Caco-2 (cell line): ENCODE results near the gene KCND3. TPM values are rescaled to one million over a fixed set of nuclear protein-coding genes. Genes with fewer than 3 reads are reported as not detected.

Experiments
- BruUV-seq: library from RNA; stranded (reverse); fragments of 400-500 nt; replicated peaks from 2 replicates; lab custom pipeline; 2021; lab: Mats Ljungman, UMichigan
- CTCF ChIA-PET: fragments of 300-600 bp; sonication (Branson Sonifier 250); formaldehyde crosslinking; loops from one replicate; lab custom pipeline; 2022; ENCODE audit warnings: antibody characterized with exemption; lab: Charles Lee
- POLR2A ChIA-PET: fragments of 300-600 bp; sonication (Branson Sonifier 250); formaldehyde crosslinking; loops from one replicate; lab custom pipeline; 2022; ENCODE audit warnings: antibody characterized with exemption; lab: Charles Lee
- DNase-seq, 2 experiments: peaks; one replicate each; pipeline versions ENCODE4 v3.0.0 to v3.0.0-alpha.2; 2020 to 2022
- H3K27me3 ChIP-seq: replicated peaks from 2 replicates; pipeline ENCODE4 v1.6.0; 2011; ENCODE audit warnings: low read length; ENCODE audit not compliant: control insufficient read depth, insufficient read depth
- H3K36me3 ChIP-seq: 2 replicates; pipeline ENCODE4 v1.5.1; 2011; ENCODE audit warnings: low read length; ENCODE audit not compliant: control insufficient read depth, insufficient read depth
- H3K4me1 ChIP-seq: fragments of 250-450 bp; sonication (Bioruptor Pico); 2 replicates; pipeline ENCODE4 v1.5.1; 2020; ENCODE audit warnings: mild to moderate bottlenecking
- H3K4me3 ChIP-seq: 2 replicates; pipeline ENCODE4 v1.5.1; 2011; ENCODE audit warnings: low read depth, mild to moderate bottlenecking, control low read depth, low read length
- H3K9me3 ChIP-seq: fragments of 250-450 bp; sonication (Bioruptor Pico); 2 replicates; pipeline ENCODE4 v1.5.1; 2020; ENCODE audit warnings: mild to moderate bottlenecking, moderate library complexity
- H3K27ac Mint-ChIP-seq: one replicate; pipeline ENCODE4 v1.8.0; 2022; ENCODE audit warnings: mixed read lengths; ENCODE audit not compliant: unreplicated experiment
- H3K27me3 Mint-ChIP-seq: one replicate; pipeline ENCODE4 v1.8.0; 2022; ENCODE audit warnings: mixed read lengths; ENCODE audit not compliant: insufficient read depth, unreplicated experiment
- H3K36me3 Mint-ChIP-seq: one replicate; pipeline ENCODE4 v1.8.0; 2022; ENCODE audit warnings: mild to moderate bottlenecking, mixed read lengths; ENCODE audit not compliant: insufficient read depth, unreplicated experiment
- H3K4me1 Mint-ChIP-seq: one replicate; pipeline ENCODE4 v1.8.0; 2022; ENCODE audit warnings: low read depth, mixed read lengths; ENCODE audit not compliant: unreplicated experiment
- H3K4me3 Mint-ChIP-seq: one replicate; pipeline ENCODE4 v1.8.0; 2022; ENCODE audit warnings: mild to moderate bottlenecking, moderate library complexity, mixed read lengths; ENCODE audit not compliant: unreplicated experiment
- H3K9me3 Mint-ChIP-seq: one replicate; pipeline ENCODE4 v1.8.0; 2022; ENCODE audit warnings: mixed read lengths; ENCODE audit not compliant: unreplicated experiment
- CTCF ChIP-seq, 2 experiments: fragments of 200-600 bp in 1 of 2; IDR thresholded peaks; 1 replicate in 1 of 2; 2 replicates in 1 of 2; pipeline versions ENCODE4 v1.5.1 to v1.8.0; 2011 to 2022; ENCODE audit warnings: antibody characterized with exemption in 1 of 2, control low read depth in 1 of 2, inconsistent platforms in 1 of 2, low read depth in 1 of 2, low read length in 1 of 2, mild to moderate bottlenecking in 1 of 2, moderate library complexity in 1 of 2; ENCODE audit not compliant: insufficient read depth in 1 of 2, severe bottlenecking in 1 of 2, unreplicated experiment in 1 of 2
- intact Hi-C: fragments of 100-400 bp; cut with micrococcal nuclease; formaldehyde crosslinking; loops from one replicate; pipeline ENCODE4 v1.10.0; 2022; ENCODE audit not compliant: unreplicated experiment
- total RNA-seq: library from RNA; stranded (reverse); gene quantifications from 2 replicates; pipeline ENCODE4 v1.2.3, GENCODE V29; 2022

KCND3 gene
- total RNA-seq, 1 experiment from 2014 or later = 5.1 TPM

- Histone ChIP-seq H3K27me3 (no peaks in the 10 kb centered on the region), H3K36me3 (no peaks in the 10 kb centered on the region), H3K4me1 (no peaks in the 10 kb centered on the region), H3K4me3 (no peak overlapping the region), H3K9me3 (no peaks in the 10 kb centered on the region)
- H3K36me3 Mint-ChIP-seq = no peaks in the 10 kb centered on the region
- no peak for DNase-seq
- no TSS peak for BruUV-seq
- no peaks in the 10 kb centered on the region for H3K9me3 Mint-ChIP-seq
- H3K27me3 Mint-ChIP-seq = no peaks in the 10 kb centered on the region
- ChIA-PET CTCF (no interaction called here), POLR2A (no interaction called here)
- no peak overlapping the region for H3K4me3 Mint-ChIP-seq
- no peak for TF ChIP-seq CTCF (IDR thresholded peaks at IDR 0.05; ENCODE audit: insufficient read depth in 1 of 2, low read depth in 1 of 2, low read length in 1 of 2, severe bottlenecking in 1 of 2, unreplicated experiment in 1 of 2)
- no peak overlapping the region for H3K27ac Mint-ChIP-seq
- intact Hi-C loops = no loop called here
- no peaks in the 10 kb centered on the region for H3K4me1 Mint-ChIP-seq
Observed at GRCh38 chr1:111875640-111876039, 113.8 kb downstream of the KCND3 start.

- Histone ChIP-seq H3K4me1 (no peaks in the 10 kb centered on the region), H3K36me3 (no peaks in the 10 kb centered on the region), H3K27me3 (no peaks in the 10 kb centered on the region), H3K9me3 (no peaks in the 10 kb centered on the region), H3K4me3 (no peak overlapping the region)
- no peak for DNase-seq
- H3K4me1 Mint-ChIP-seq = no peaks in the 10 kb centered on the region
- no peak overlapping the region for H3K27ac Mint-ChIP-seq
- BruUV-seq = no TSS peak
- CTCF ChIA-PET = no interaction called here
- no peaks in the 10 kb centered on the region for H3K9me3 Mint-ChIP-seq
- no peaks in the 10 kb centered on the region for H3K36me3 Mint-ChIP-seq
- intact Hi-C loops = no loop called here
- POLR2A ChIA-PET = no interaction called here
- no peaks in the 10 kb centered on the region for H3K27me3 Mint-ChIP-seq
- no peak overlapping the region for H3K4me3 Mint-ChIP-seq
- no peak for TF ChIP-seq CTCF (IDR thresholded peaks at IDR 0.05; ENCODE audit: insufficient read depth in 1 of 2, low read depth in 1 of 2, low read length in 1 of 2, severe bottlenecking in 1 of 2, unreplicated experiment in 1 of 2)
Observed at GRCh38 chr1:111873460-111874030, 115.9 kb downstream of the KCND3 start.

GRCh38 chr1:111870181-111870580 lies 119.3 kb downstream of the KCND3 start:
- BruUV-seq = no TSS peak

More at GRCh38 chr1:111870181-111870580, 119.3 kb downstream of the KCND3 start:
- Mint-ChIP-seq H3K9me3 (no peaks in the 10 kb centered on the region), H3K27ac (no peak overlapping the region), H3K27me3 (no peaks in the 10 kb centered on the region), H3K4me1 (no peaks in the 10 kb centered on the region), H3K4me3 (no peak overlapping the region), H3K36me3 (no peaks in the 10 kb centered on the region)
- Histone ChIP-seq H3K36me3 (no peaks in the 10 kb centered on the region), H3K27me3 (no peaks in the 10 kb centered on the region), H3K4me3 (no peak overlapping the region), H3K9me3 (no peaks in the 10 kb centered on the region), H3K4me1 (no peaks in the 10 kb centered on the region)
- no peak for DNase-seq
- TF ChIP-seq CTCF (IDR thresholded peaks at IDR 0.05; ENCODE audit: insufficient read depth in 1 of 2, low read depth in 1 of 2, low read length in 1 of 2, severe bottlenecking in 1 of 2, unreplicated experiment in 1 of 2) = no peak
- ChIA-PET POLR2A (no interaction called here), CTCF (no interaction called here)
- intact Hi-C loops = no loop called here
